Left ventricle myocardium inferior (tissue), 1 donor: ENCODE measurements around the gene TDRD15. TPM values are rescaled to one million over a fixed set of nuclear protein-coding genes. Genes with fewer than 3 reads are reported as not detected.

ENCODE experiments used
- DNase-seq: peaks from one replicate; pipeline ENCODE4 v3.0.0-alpha.2; 2020
- H3K27ac ChIP-seq: fragments of 200-600 bp; replicated peaks from 2 replicates; pipeline ENCODE4 v1.8.0; 2021
- H3K27me3 ChIP-seq: fragments of 200-600 bp; 2 replicates; pipeline ENCODE4 v1.8.0; 2021; ENCODE audit warnings: low read depth
- H3K36me3 ChIP-seq: fragments of 200-600 bp; 2 replicates; pipeline ENCODE4 v1.8.0; 2021
- H3K4me1 ChIP-seq: fragments of 200-600 bp; 2 replicates; pipeline ENCODE4 v1.8.0; 2021
- H3K4me3 ChIP-seq: fragments of 200-600 bp; 2 replicates; pipeline ENCODE4 v1.8.0; 2021; ENCODE audit warnings: mild to moderate bottlenecking, moderate library complexity
- H3K9me3 ChIP-seq: fragments of 200-600 bp; replicated peaks from 2 replicates; pipeline ENCODE4 v1.8.0; 2021
- intact Hi-C: fragments of 100-400 bp; cut with micrococcal nuclease; formaldehyde crosslinking; loops from one replicate; pipeline ENCODE4 v1.11.0; 2022
- long read RNA-seq: library from polyadenylated mRNA; unstranded; transcript quantifications from one replicate; pipeline ENCODE4 v2.0.0, GENCODE V29; 2021
- total RNA-seq: library from RNA; stranded (reverse); fragmentation: NEBNext Ultra II Directional; extraction: Animal tissue kit (Norgen Biotek cat#: 25700); gene quantifications from one replicate; pipeline ENCODE4 v1.2.1, GENCODE V29; 2021
- TF ChIP-seq, protein P1 (sequence below): fragments of 200-600 bp; IDR thresholded peaks from 2 replicates; pipeline ENCODE4 v1.8.0; 2021; ENCODE audit warnings: antibody characterized with exemption, mild to moderate bottlenecking, borderline replicate concordance
- donor health status: DM: no; HTN: yes; CAD: no; lungs with severe emphysema.

TDRD15 gene
- total RNA-seq = not detected
- long read RNA-seq = 0 reads

DNA sequence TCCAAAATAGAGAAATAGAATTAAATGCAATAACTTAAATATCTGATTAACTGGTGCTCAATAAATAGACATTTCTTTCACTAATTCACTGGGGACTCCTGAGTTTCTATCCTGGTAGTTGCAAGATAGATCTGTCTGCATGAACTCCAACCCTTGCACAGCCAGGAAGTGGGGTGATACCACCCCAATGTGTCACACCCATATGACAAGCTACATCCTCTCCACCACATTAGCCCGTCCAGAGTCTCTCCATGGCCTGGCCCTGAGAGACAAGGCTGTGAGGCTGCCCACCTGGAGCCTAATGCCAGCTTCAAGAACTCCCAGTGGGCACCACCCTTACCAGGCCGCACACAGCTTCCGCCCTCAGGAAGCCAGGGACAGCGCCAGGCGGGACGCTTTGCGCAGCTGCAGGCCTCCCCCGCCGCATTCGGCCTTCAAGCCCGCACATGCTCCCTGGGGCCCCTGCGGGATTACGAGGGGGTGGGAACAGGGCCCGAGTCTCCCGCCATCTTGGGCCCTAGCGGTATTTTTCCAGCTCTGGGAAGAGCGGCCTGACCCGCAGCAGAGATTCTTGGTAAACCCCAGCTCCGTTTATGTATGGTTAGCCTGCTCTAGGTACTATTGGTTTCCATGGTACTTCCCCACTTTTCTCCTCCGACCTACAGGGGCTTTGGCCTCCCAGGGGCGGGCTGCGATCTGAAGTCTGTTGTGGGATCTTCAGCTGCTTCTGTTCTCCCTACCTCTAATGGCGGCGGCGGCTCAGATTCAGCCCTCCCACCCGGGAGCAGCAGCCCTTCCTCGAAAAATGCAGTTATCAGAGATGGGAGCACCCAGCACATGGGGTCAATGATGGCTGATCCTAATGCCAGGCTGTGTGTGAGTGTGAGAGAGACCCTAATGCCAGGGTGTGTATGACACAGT lies at the start of gene TDRD15:
TSS of gene TDRD15 (plus strand) at position 496 of the 921 bp plus-strand sequence. CDS start 13,500 bp downstream, outside the sequence.
- intact Hi-C loops = no loop called here
- no peaks in the 10 kb centered on the region for H3K9me3 ChIP-seq
- H3K36me3 ChIP-seq = no peaks in the 10 kb centered on the region
- H3K4me3 ChIP-seq = no peak within 1 kb of the TSS
- H3K4me1 ChIP-seq = no peaks in the 10 kb centered on the region
- TF ChIP-seq, protein P1, sequence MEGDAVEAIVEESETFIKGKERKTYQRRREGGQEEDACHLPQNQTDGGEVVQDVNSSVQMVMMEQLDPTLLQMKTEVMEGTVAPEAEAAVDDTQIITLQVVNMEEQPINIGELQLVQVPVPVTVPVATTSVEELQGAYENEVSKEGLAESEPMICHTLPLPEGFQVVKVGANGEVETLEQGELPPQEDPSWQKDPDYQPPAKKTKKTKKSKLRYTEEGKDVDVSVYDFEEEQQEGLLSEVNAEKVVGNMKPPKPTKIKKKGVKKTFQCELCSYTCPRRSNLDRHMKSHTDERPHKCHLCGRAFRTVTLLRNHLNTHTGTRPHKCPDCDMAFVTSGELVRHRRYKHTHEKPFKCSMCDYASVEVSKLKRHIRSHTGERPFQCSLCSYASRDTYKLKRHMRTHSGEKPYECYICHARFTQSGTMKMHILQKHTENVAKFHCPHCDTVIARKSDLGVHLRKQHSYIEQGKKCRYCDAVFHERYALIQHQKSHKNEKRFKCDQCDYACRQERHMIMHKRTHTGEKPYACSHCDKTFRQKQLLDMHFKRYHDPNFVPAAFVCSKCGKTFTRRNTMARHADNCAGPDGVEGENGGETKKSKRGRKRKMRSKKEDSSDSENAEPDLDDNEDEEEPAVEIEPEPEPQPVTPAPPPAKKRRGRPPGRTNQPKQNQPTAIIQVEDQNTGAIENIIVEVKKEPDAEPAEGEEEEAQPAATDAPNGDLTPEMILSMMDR = no peak
- peaks cover 14% of the 10 kb centered on the region for H3K27me3 ChIP-seq
- H3K27ac ChIP-seq = no peak within 1 kb of the TSS
- no peak for DNase-seq

DNA sequence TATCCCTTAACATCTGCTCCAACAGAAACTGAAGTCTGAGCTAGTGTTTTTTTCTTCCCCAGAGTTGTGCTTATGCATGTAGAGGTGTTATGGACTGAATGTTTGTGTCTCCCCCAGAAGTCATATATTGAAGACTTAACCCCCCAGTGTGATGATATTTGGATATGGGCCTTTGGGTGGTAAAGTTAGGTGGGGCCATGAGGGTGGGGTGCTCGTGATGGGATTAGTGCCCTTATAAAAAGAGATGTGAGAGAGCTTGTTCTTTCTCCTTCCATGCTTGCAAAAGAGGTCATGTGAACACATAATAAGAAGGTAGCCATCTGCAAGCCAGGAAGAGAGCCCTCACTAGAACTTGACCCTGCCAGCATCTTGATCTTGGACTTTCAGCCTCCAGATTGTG lies 45.5 kb upstream of the TDRD15 start:
- Histone ChIP-seq H3K9me3 (peaks cover 19% of the 10 kb centered on the region), H3K36me3 (no peaks in the 10 kb centered on the region), H3K4me3 (no peak overlapping the region), H3K27ac (no peak overlapping the region), H3K4me1 (no peaks in the 10 kb centered on the region), H3K27me3 (no peaks in the 10 kb centered on the region)
- TF ChIP-seq, protein P1 = no peak
- intact Hi-C loops = no loop called here
- no peak for DNase-seq

DNA sequence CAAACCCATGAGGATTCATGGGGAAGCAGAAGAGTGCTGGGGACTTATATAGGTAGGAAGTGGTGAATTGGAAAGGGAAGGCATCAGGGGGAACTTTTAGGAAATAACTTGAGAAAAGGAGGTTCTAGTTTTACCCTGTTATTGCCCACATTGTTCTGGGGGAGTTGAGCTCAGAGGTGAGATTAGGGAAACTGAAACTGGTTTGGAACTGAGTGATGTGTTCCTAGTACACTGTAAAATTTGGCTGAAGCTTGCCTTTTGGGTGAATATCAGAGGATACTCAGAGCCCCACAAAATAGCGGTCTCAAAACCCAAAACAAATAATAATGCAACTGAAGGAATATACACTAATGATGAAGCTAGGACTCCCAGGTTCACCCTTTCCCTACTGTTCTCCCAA lies 40.3 kb upstream of the TDRD15 start:
- H3K27me3 ChIP-seq = no peaks in the 10 kb centered on the region
- TF ChIP-seq, protein P1 = no peak
- no peak overlapping the region for H3K4me3 ChIP-seq
- intact Hi-C loops = no loop called here
- H3K4me1 ChIP-seq = no peaks in the 10 kb centered on the region
- H3K36me3 ChIP-seq = no peaks in the 10 kb centered on the region
- H3K9me3 ChIP-seq = peaks cover 14% of the 10 kb centered on the region
- no peak overlapping the region for H3K27ac ChIP-seq
- no peak for DNase-seq

DNA sequence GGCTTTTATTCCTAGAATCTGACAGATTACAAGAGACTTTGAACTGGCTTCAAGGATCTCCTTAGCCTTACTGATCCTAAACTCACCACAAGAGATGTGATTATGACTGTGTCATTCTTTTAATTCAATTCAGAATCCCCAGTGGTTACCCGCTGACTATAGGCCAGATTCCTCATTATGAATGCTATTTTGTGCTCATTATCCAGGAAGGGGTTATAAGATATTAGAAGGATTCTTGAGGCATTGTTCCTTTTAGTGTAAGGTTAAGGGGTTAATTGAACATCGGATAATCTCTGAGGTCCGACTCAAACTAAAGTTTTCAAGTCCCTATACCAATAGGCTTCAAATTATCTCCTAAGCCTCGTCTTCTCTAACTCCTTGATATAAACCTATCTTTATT lies 39.4 kb upstream of the TDRD15 start:
- Histone ChIP-seq H3K9me3 (peaks cover 5% of the 10 kb centered on the region), H3K4me1 (no peaks in the 10 kb centered on the region), H3K27ac (no peak overlapping the region), H3K36me3 (no peaks in the 10 kb centered on the region), H3K27me3 (no peaks in the 10 kb centered on the region), H3K4me3 (no peak overlapping the region)
- DNase-seq = no peak
- intact Hi-C loops = no loop called here
- TF ChIP-seq, protein P1 = no peak

DNA sequence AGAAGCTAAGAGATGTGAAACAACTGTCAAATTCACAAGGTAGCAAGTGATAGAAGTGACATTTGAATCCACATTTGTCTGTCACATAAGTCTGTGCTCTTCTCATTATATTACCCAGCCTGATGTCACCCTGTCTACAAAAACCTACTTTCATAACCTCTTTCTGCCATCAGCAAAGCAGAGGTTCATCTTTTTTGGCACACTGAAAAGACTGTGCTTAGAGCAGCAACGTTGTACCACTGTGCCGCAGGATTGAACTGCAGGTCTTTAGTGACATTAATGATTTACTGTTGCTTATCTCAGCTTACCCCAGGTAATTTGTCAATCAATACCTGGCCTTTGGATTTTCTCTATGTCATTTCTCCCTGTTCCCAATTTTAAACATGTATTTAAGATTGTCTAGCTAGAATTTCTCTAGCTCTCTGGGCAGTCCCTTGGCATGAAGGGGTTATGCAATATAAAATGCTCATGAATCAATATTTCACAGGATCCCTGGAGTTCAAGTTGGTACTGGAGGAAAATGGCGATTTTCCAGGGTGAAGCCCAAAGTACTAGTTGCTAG lies 31.4 kb upstream of the TDRD15 start:
- no peak overlapping the region for H3K4me3 ChIP-seq
- intact Hi-C loops = no loop called here
- no peak for DNase-seq
- H3K4me1 ChIP-seq = no peaks in the 10 kb centered on the region
- H3K27ac ChIP-seq = no peak overlapping the region
- H3K9me3 ChIP-seq = no peaks in the 10 kb centered on the region
- H3K27me3 ChIP-seq = no peaks in the 10 kb centered on the region
- TF ChIP-seq, protein P1 = no peak
- H3K36me3 ChIP-seq = no peaks in the 10 kb centered on the region
